Endothelial cell of umbilical vein (primary cell): ENCODE data around the gene WRAP73.

Experiments used
- CTCF ChIP-seq, 2 donors: IDR thresholded peaks; 1 replicate in 1 of 2; 2 replicates in 1 of 2; pipeline ENCODE4 v1.5.1; 2011; ENCODE audit warnings: low read length in 2 of 2, mild to moderate bottlenecking in 2 of 2, moderate library complexity in 2 of 2, control low read depth in 1 of 2, inconsistent platforms in 1 of 2, low read depth in 1 of 2; ENCODE audit not compliant: insufficient read depth in 1 of 2; ENCODE audit errors: extremely low read depth in 1 of 2
- POLR2A ChIP-seq: IDR thresholded peaks from 2 replicates; pipeline ENCODE4 v1.6.1; 2012; ENCODE audit warnings: low read depth, mild to moderate bottlenecking, control low read depth, low read length
- POLR2AphosphoS5 ChIP-seq: IDR thresholded peaks from 2 replicates; pipeline ENCODE4 v1.6.1; 2012; ENCODE audit warnings: low read depth, mild to moderate bottlenecking, control low read depth, low read length, moderate library complexity; ENCODE audit not compliant: insufficient read depth
- TF ChIP-seq, protein P1 (sequence below): IDR thresholded peaks from 2 replicates; pipeline ENCODE4 v1.6.1; 2011; ENCODE audit not compliant: insufficient read depth, insufficient read length

GRCh38 chr1:3609769-3610526 lies 40.0 kb downstream of the WRAP73 start:
- no peak for TF ChIP-seq CTCF (IDR thresholded peaks at IDR 0.05; ENCODE audit: extremely low read depth in 1 of 2, insufficient read depth in 1 of 2, low read depth in 1 of 2, low read length in 2 of 2)
- TF ChIP-seq POLR2AphosphoS5: no peak
- no peak for TF ChIP-seq POLR2A
- TF ChIP-seq, protein P1, sequence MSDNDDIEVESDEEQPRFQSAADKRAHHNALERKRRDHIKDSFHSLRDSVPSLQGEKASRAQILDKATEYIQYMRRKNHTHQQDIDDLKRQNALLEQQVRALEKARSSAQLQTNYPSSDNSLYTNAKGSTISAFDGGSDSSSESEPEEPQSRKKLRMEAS: no peak
